Measurements from ENCODE around the gene STOML3. TPM values are rescaled to one million over a fixed set of nuclear protein-coding genes. Genes with fewer than 3 reads are reported as not detected.
"Not testable (repeated sequence)": the region's sequence is repeated elsewhere in the genome, so short reads cannot be mapped to it uniquely, and the experiment has no call there.

Gene STOML3
- total RNA-seq, 2 donors from 2014 or later: not detected

- Mint-ChIP-seq H3K4me1 (peaks cover 9% of the 10 kb centered on the region), H3K4me3 (no peak overlapping the region), H3K36me3 (ENCODE audit: low read depth) (peaks cover 96% of the 10 kb centered on the region), H3K27me3 (no peaks in the 10 kb centered on the region), H3K9me3 (no peaks in the 10 kb centered on the region), H3K27ac (no peak overlapping the region)
- ATAC-seq (replicated peaks): peak; percentile 53
Observed at GRCh38 chr13:39016787-39017186, 26.2 kb upstream of the STOML3 start.

- no peak overlapping the region for H3K27ac Mint-ChIP-seq
Observed at GRCh38 chr13:39016087-39016486, 25.5 kb upstream of the STOML3 start.

DNA sequence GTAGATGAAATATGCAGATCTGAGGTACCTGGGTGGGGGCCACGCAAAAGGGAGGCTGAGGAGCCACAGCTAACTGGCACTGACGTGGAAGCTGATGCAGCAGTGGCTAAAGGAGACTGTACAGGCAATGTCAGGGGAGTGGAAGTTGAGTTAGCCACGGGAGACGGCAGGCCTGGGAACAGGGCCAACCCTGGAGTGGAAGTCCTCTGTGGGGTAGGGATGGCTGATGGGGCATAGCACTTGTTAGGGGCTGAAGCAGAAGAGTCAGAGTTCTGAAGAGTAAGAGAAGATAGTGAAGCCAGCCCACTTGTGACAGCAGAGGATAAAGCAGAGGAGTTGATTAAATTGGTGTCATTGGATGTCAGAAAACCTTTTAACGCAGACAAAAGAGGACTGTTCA, 22.8 kb upstream of the STOML3 start:
- Mint-ChIP-seq H3K27ac (no peak overlapping the region), H3K4me3 (no peak overlapping the region), H3K36me3 (ENCODE audit: low read depth) (peaks cover 93% of the 10 kb centered on the region), H3K27me3 (no peaks in the 10 kb centered on the region), H3K4me1 (peaks cover 9% of the 10 kb centered on the region), H3K9me3 (no peaks in the 10 kb centered on the region)
- ATAC-seq (replicated peaks): no peak

More at GRCh38 chr13:39016087-39016486, 25.5 kb upstream of the STOML3 start:
- peaks cover 9% of the 10 kb centered on the region for H3K4me1 Mint-ChIP-seq
- peaks cover 96% of the 10 kb centered on the region for H3K36me3 Mint-ChIP-seq (ENCODE audit: low read depth)
- no peaks in the 10 kb centered on the region for H3K9me3 Mint-ChIP-seq
- H3K27me3 Mint-ChIP-seq: no peaks in the 10 kb centered on the region
- no peak overlapping the region for H3K4me3 Mint-ChIP-seq
- ATAC-seq (replicated peaks): peak; percentile 73

- no peak overlapping the region for H3K27ac Mint-ChIP-seq
- no peak for ATAC-seq (replicated peaks)
- peaks cover 9% of the 10 kb centered on the region for H3K4me1 Mint-ChIP-seq
- H3K27me3 Mint-ChIP-seq: no peaks in the 10 kb centered on the region
- H3K9me3 Mint-ChIP-seq: no peaks in the 10 kb centered on the region
- no peak overlapping the region for H3K4me3 Mint-ChIP-seq
- H3K36me3 Mint-ChIP-seq (ENCODE audit: low read depth): peaks cover 90% of the 10 kb centered on the region
Observed at GRCh38 chr13:39012608-39013007, 22.0 kb upstream of the STOML3 start.

- H3K27me3 Mint-ChIP-seq; ATAC-seq (replicated peaks): not testable (repeated sequence)
Observed at GRCh38 chr13:39006371-39007111, 15.9 kb upstream of the STOML3 start.

GRCh38 chr13:38998739-38999138, 8.1 kb upstream of the STOML3 start:
- Mint-ChIP-seq H3K4me3 (no peak overlapping the region), H3K27ac (no peak overlapping the region), H3K4me1 (no peaks in the 10 kb centered on the region), H3K27me3 (no peaks in the 10 kb centered on the region), H3K9me3 (no peaks in the 10 kb centered on the region), H3K36me3 (ENCODE audit: low read depth) (no peaks in the 10 kb centered on the region)
- no peak for ATAC-seq (replicated peaks)

More at GRCh38 chr13:39006371-39007111, 15.9 kb upstream of the STOML3 start:
- not testable (repeated sequence) for H3K9me3 Mint-ChIP-seq, H3K4me3 Mint-ChIP-seq, H3K27ac Mint-ChIP-seq, H3K4me1 Mint-ChIP-seq
- peaks cover 33% of the 10 kb centered on the region for H3K36me3 Mint-ChIP-seq (ENCODE audit: low read depth)

DNA sequence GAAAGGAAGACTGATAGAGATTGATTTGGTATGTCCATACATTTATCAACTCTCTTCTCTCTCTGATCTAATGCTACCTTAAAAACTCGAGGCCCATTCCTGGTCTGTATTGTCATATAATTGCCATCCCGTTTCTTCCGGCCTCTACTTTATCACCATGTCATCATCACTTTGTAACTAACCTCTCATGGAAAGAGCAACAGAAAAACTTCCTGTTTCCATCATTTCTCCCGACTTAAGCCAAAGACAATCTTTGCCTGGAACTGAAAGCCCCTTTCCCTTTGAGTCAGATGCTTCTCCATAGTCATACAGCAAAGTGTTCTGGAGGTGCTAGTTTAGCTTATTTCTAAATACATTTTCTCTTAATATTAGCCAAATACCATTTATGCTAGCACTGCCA, 2.8 kb upstream of the STOML3 start:
- no peak overlapping the region for H3K4me3 Mint-ChIP-seq
- H3K4me1 Mint-ChIP-seq: no peaks in the 10 kb centered on the region
- no peak for ATAC-seq (replicated peaks)
- H3K36me3 Mint-ChIP-seq (ENCODE audit: low read depth): no peaks in the 10 kb centered on the region
- no peaks in the 10 kb centered on the region for H3K27me3 Mint-ChIP-seq
- no peaks in the 10 kb centered on the region for H3K9me3 Mint-ChIP-seq
- H3K27ac Mint-ChIP-seq: no peak overlapping the region

DNA sequence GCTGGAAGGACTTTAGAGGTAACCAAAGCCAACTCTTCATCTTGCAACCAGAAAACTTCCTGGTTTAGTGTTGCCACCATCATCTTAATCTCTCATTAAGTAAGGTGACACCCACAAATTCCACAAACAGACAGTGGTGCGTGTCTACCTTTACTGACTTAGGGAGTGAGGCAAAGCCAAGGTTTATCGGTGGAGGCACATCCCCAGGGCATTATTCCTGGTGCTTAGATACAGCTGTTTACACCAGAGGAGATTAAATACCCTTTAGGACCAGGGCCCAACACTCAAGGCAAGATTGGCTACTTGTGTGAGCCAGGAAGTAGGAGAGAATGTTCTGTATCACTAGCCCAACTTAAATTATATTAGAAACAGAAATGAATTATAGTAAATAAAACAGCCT, 9.5 kb downstream of the STOML3 start:
- no peak overlapping the region for H3K27ac Mint-ChIP-seq
- no peak overlapping the region for H3K4me3 Mint-ChIP-seq
- peaks cover 5% of the 10 kb centered on the region for H3K9me3 Mint-ChIP-seq
- H3K4me1 Mint-ChIP-seq: no peaks in the 10 kb centered on the region
- H3K36me3 Mint-ChIP-seq (ENCODE audit: low read depth): no peaks in the 10 kb centered on the region
- ATAC-seq (replicated peaks): no peak
- peaks cover 12% of the 10 kb centered on the region for H3K27me3 Mint-ChIP-seq

DNA sequence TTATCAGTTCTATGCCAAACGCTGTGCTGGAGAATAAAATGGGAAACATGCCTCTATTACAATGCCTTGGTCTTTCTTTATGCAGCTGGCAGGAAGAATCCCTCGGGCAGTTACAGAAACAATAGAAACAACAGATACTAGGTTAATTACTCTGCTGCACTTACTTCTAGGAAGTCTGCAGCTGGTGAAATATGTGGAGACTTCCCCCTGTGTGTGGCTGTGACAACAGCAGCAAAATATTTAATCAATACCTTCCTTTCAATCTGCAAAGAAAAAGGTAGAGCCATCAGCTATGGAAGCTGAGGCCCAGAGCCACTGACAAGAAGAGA, 9.9 kb downstream of the STOML3 start:
- ATAC-seq (replicated peaks): no peak
- Mint-ChIP-seq H3K36me3 (ENCODE audit: low read depth) (no peaks in the 10 kb centered on the region), H3K27me3 (peaks cover 12% of the 10 kb centered on the region), H3K9me3 (peaks cover 5% of the 10 kb centered on the region), H3K27ac (no peak overlapping the region), H3K4me3 (no peak overlapping the region), H3K4me1 (no peaks in the 10 kb centered on the region)

DNA sequence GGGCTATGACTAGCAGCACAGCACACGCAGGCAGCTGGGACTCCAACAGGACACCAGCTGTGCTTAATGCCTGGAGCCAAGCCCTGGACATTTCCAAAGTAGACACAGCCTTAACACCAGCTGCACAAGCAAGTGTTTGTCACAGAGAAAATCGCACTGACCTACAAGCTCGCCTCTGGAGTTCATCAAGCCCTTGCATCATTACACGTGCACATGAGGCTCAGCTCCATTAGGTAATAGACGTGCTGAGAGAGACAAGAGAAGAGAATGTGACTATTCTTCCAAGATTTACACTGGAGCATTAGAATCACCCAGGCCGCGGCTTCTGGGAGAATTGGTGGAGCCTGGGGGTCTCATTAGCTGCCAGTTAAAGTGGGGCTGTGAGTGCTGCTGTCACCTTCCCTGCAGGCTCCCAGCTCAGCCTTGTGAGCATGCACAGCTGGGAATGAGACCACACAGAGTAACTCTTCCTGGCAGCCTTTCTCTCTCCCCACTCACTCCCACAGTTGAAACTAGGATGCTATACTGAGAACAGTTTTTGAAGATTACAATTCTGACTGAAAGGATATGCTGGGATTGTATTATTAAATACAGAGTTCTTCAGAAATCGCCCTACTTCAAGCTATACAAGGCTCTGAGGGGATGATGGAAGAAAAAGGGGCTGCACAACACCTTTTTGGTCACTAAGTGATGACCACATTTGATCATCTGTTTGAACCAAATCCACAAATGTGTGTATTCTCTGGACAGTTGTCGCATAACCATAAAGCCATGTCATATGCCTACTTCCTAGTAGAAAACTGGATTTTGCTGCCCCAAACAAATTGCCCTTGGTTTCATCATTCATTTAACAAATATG, 10.5 kb downstream of the STOML3 start:
- H3K27ac Mint-ChIP-seq: no peak overlapping the region
- peaks cover 5% of the 10 kb centered on the region for H3K9me3 Mint-ChIP-seq
- H3K36me3 Mint-ChIP-seq (ENCODE audit: low read depth): no peaks in the 10 kb centered on the region
- no peaks in the 10 kb centered on the region for H3K4me1 Mint-ChIP-seq
- no peak overlapping the region for H3K4me3 Mint-ChIP-seq
- no peak for ATAC-seq (replicated peaks)
- peaks cover 12% of the 10 kb centered on the region for H3K27me3 Mint-ChIP-seq

DNA sequence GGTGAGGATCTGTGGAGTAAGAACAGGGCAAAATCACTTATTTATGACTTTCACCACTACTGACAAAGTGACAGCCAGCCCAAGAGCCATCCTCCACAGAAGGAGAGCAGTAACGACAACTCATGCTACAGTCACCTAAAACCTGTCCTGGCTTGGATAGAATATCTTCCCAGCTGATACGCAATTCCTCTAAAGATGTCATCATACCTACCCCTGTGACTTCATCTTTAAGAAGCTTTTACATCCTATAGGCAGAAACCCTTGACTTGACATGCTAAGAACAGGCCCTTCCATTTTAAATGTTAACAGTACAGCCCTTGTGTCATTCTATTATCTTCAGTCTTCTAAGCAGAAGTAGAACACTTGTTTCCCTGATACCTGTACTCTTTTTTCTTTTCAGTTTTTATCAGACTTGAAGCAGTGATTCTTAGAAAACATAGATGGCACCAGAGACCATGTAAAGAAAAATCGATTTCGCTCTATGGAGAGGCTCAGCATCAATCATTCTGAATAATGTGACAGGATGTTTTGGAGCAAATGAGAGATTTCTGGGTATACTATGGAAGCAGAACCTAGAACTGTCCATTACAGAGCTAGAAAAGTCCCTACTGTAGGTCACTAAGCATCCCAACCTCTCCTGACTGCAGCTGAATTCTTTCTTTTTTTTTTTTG, 20.1 kb downstream of the STOML3 start:
- Mint-ChIP-seq H3K27me3 (peaks cover 10% of the 10 kb centered on the region), H3K4me3 (no peak overlapping the region), H3K4me1 (no peaks in the 10 kb centered on the region), H3K9me3 (no peaks in the 10 kb centered on the region), H3K36me3 (ENCODE audit: low read depth) (no peaks in the 10 kb centered on the region), H3K27ac (no peak overlapping the region)
- ATAC-seq (replicated peaks): no peak

DNA sequence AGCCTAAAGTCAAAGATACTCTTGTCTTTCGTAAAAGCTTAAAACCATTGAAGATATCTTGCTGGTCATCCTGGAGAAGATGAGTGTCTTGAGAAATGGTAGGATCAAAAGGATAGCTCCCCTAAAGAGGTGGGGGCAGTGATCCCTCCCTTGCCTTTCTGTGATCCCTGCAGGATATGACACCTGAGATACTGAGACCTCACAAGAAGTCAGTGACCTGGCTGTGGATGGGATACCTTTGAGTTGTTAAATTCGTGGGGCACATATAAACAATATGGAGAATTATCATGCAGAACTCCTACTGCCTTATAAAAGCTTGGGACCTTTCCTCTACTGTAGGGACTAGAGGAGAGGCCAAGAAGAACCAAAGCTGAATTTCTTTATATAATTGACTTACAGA, 21.4 kb downstream of the STOML3 start:
- peaks cover 18% of the 10 kb centered on the region for H3K27me3 Mint-ChIP-seq
- no peaks in the 10 kb centered on the region for H3K9me3 Mint-ChIP-seq
- ATAC-seq (replicated peaks): no peak

DNA sequence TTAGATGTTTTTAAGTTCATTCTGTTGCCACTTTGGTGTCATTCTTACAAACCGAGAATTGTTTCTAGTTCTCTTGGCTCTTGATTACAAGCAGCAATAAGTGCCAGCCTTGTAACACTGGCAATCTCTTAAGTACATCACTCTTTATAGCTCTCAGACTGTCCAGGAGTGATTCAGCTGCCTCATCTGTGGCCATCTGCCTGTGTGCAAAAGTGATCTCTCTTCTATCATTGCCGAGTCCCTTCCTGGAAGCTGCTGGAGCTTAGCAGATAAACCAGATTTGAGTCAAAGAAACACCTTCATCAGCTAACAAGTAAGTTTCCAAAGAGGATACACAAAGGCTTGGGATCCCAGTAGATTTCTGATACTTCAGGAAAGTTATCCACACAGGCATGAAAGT, 23.2 kb downstream of the STOML3 start:
- peaks cover 21% of the 10 kb centered on the region for H3K27me3 Mint-ChIP-seq
- H3K4me1 Mint-ChIP-seq: no peaks in the 10 kb centered on the region
- H3K9me3 Mint-ChIP-seq: no peaks in the 10 kb centered on the region
- H3K36me3 Mint-ChIP-seq (ENCODE audit: low read depth): no peaks in the 10 kb centered on the region
- H3K27ac Mint-ChIP-seq: no peak overlapping the region
- H3K4me3 Mint-ChIP-seq: no peak overlapping the region
- no peak for ATAC-seq (replicated peaks)

More for the DNA sequence above, 21.4 kb downstream of the STOML3 start:
- no peaks in the 10 kb centered on the region for H3K36me3 Mint-ChIP-seq (ENCODE audit: low read depth)
- no peak overlapping the region for H3K27ac Mint-ChIP-seq
- no peak overlapping the region for H3K4me3 Mint-ChIP-seq
- H3K4me1 Mint-ChIP-seq: no peaks in the 10 kb centered on the region

DNA sequence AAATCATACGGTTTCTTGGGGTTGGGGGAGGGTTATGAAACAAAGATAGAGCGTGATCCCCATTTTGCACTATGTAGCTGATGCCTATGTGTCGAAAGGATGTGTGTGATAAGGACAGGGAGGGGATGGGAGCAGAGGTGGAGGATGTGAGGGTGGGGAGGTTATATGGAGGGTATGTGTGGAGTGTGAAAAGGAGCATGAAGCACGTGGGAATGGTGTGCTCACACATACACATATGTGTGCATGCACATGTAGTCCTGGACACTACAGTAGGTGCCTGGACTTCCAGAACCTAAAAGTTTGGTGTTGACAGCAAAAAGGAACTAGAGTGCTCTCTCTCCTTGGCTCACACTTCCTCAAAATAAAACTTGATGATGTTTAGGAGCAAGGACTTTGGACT, 25.4 kb downstream of the STOML3 start:
- Mint-ChIP-seq H3K27me3 (peaks cover 20% of the 10 kb centered on the region), H3K27ac (no peak overlapping the region)

DNA sequence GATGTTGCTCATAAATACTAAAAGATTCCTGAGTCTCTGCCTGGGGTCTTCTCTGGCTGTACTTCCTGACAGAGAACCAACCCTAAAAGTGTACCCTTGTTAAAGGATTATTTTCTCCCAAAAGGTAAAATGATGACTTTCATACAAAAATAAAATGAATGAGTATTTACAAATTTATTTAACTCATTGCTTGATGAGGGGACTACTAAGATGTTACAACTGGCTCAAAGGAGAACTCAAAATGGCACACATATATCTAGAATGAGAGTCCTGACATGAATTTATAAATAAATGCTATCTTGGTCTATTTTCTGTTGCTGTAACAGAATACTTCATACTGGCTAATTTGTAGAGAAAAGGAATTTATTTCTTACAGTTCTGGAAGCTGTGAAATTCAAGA, 30.5 kb downstream of the STOML3 start:
- peaks cover 18% of the 10 kb centered on the region for H3K27me3 Mint-ChIP-seq
- no peak for ATAC-seq (replicated peaks)
- no peak overlapping the region for H3K4me3 Mint-ChIP-seq
- no peak overlapping the region for H3K27ac Mint-ChIP-seq
- H3K9me3 Mint-ChIP-seq: no peaks in the 10 kb centered on the region
- no peaks in the 10 kb centered on the region for H3K4me1 Mint-ChIP-seq
- H3K36me3 Mint-ChIP-seq (ENCODE audit: low read depth): no peaks in the 10 kb centered on the region

More for the DNA sequence above, 25.4 kb downstream of the STOML3 start:
- H3K4me3 Mint-ChIP-seq: no peak overlapping the region
- ATAC-seq (replicated peaks): no peak
- no peaks in the 10 kb centered on the region for H3K4me1 Mint-ChIP-seq
- no peaks in the 10 kb centered on the region for H3K36me3 Mint-ChIP-seq (ENCODE audit: low read depth)
- H3K9me3 Mint-ChIP-seq: no peaks in the 10 kb centered on the region
